ENCODE results near the gene IPCEF1.

Gene IPCEF1

GRCh38 chr6:154386848-154387717, 30.5 kb upstream of the IPCEF1 start:
- ChIA-PET POLR2A (no interaction called here), CTCF (interaction anchor here (0.8 kb wide), 1 partner anchor 1310 kb away, joined by 6 read pairs; no protein-coding TSS in a partner anchor)
- TF ChIP-seq L3MBTL2 (conservative IDR thresholded peaks at IDR 0.05) (no peak), FOXK2 (IDR thresholded peaks at IDR 0.05) (no peak), TARDBP (IDR thresholded peaks at IDR 0.05) (no peak), FOXM1 (IDR thresholded peaks at IDR 0.05; ENCODE audit: borderline replicate concordance) (no peak), ELF4 (IDR thresholded peaks at IDR 0.05) (no peak), NFRKB (IDR thresholded peaks at IDR 0.05) (no peak)
- DNase-seq (ENCODE audit: extremely low spot score) = no peak

GRCh38 chr6:154384191-154384590, 27.6 kb upstream of the IPCEF1 start:
- TF ChIP-seq ARNT (IDR thresholded peaks at IDR 0.05) = no peak
- TF ChIP-seq CTBP1 (IDR thresholded peaks at IDR 0.05; ENCODE audit: borderline replicate concordance) = no peak
- TF ChIP-seq SP1 (IDR thresholded peaks at IDR 0.05) = no peak
- no peak for TF ChIP-seq PKNOX1 (IDR thresholded peaks at IDR 0.05)
- TF ChIP-seq FOXA1 (IDR thresholded peaks at IDR 0.05) = no peak
- TF ChIP-seq FOXM1 (IDR thresholded peaks at IDR 0.05; ENCODE audit: borderline replicate concordance) = no peak
- no peak for TF ChIP-seq BHLHE40 (IDR thresholded peaks at IDR 0.05; ENCODE audit: borderline replicate concordance)
- no peak for DNase-seq (ENCODE audit: extremely low spot score)
- ChIA-PET POLR2A (no interaction called here), CTCF (interaction anchor here (0.6 kb wide), 1 partner anchor 895 kb away, joined by 3 read pairs; no protein-coding TSS in a partner anchor)

GRCh38 chr6:154383273-154383672, 26.7 kb upstream of the IPCEF1 start:
- no peak for TF ChIP-seq HDGF (IDR thresholded peaks at IDR 0.05; ENCODE audit: borderline replicate concordance)
- no peak for TF ChIP-seq FOXA1 (IDR thresholded peaks at IDR 0.05)
- TF ChIP-seq LEF1 (IDR thresholded peaks at IDR 0.05; ENCODE audit: borderline replicate concordance) = no peak
- TF ChIP-seq SUZ12 (IDR thresholded peaks at IDR 0.05) = no peak
- no peak for TF ChIP-seq ELF4 (IDR thresholded peaks at IDR 0.05)
- no peak for TF ChIP-seq NFRKB (IDR thresholded peaks at IDR 0.05)
- no peak for TF ChIP-seq TARDBP (IDR thresholded peaks at IDR 0.05)
- TF ChIP-seq SP1 (IDR thresholded peaks at IDR 0.05) = no peak
- TF ChIP-seq FOXM1 (IDR thresholded peaks at IDR 0.05; ENCODE audit: borderline replicate concordance) = no peak
- TF ChIP-seq FOXK2 (IDR thresholded peaks at IDR 0.05) = no peak
- TF ChIP-seq PKNOX1 (IDR thresholded peaks at IDR 0.05) = no peak
- TF ChIP-seq BHLHE40 (IDR thresholded peaks at IDR 0.05; ENCODE audit: borderline replicate concordance) = no peak
- DNase-seq (ENCODE audit: extremely low spot score) = no peak
- ChIA-PET POLR2A (no interaction called here), CTCF (no interaction called here)

GRCh38 chr6:154382740-154383139, 26.1 kb upstream of the IPCEF1 start:
- no peak for TF ChIP-seq FOXA1 (IDR thresholded peaks at IDR 0.05)
- no peak for TF ChIP-seq FOXM1 (IDR thresholded peaks at IDR 0.05; ENCODE audit: borderline replicate concordance)
- no peak for TF ChIP-seq ZNF384 (IDR thresholded peaks at IDR 0.05)
- no peak for TF ChIP-seq HDGF (IDR thresholded peaks at IDR 0.05; ENCODE audit: borderline replicate concordance)
- no peak for TF ChIP-seq LEF1 (IDR thresholded peaks at IDR 0.05; ENCODE audit: borderline replicate concordance)
- TF ChIP-seq ELF4 (IDR thresholded peaks at IDR 0.05) = no peak
- TF ChIP-seq TARDBP (IDR thresholded peaks at IDR 0.05) = no peak
- no peak for TF ChIP-seq NFRKB (IDR thresholded peaks at IDR 0.05)
- TF ChIP-seq SP1 (IDR thresholded peaks at IDR 0.05) = no peak
- TF ChIP-seq SUZ12 (IDR thresholded peaks at IDR 0.05) = no peak
- no peak for TF ChIP-seq CTBP1 (IDR thresholded peaks at IDR 0.05; ENCODE audit: borderline replicate concordance)
- no peak for TF ChIP-seq ARNT (IDR thresholded peaks at IDR 0.05)
- TF ChIP-seq L3MBTL2 (conservative IDR thresholded peaks at IDR 0.05) = no peak
- TF ChIP-seq BHLHE40 (IDR thresholded peaks at IDR 0.05; ENCODE audit: borderline replicate concordance) = no peak
- ChIA-PET POLR2A (no interaction called here), CTCF (no interaction called here)
- no peak for DNase-seq (ENCODE audit: extremely low spot score)

GRCh38 chr6:154381548-154381947, 24.9 kb upstream of the IPCEF1 start:
- no peak for DNase-seq (ENCODE audit: extremely low spot score)
- ChIA-PET CTCF (no interaction called here), POLR2A (no interaction called here)
- no peak for TF ChIP-seq BHLHE40 (IDR thresholded peaks at IDR 0.05; ENCODE audit: borderline replicate concordance)
- no peak for TF ChIP-seq L3MBTL2 (conservative IDR thresholded peaks at IDR 0.05)
- TF ChIP-seq HDGF (IDR thresholded peaks at IDR 0.05; ENCODE audit: borderline replicate concordance) = no peak
- TF ChIP-seq PKNOX1 (IDR thresholded peaks at IDR 0.05) = no peak
- no peak for TF ChIP-seq ZNF384 (IDR thresholded peaks at IDR 0.05)
- TF ChIP-seq FOXK2 (IDR thresholded peaks at IDR 0.05) = no peak
- TF ChIP-seq NFRKB (IDR thresholded peaks at IDR 0.05) = no peak
- TF ChIP-seq ARNT (IDR thresholded peaks at IDR 0.05) = no peak
- TF ChIP-seq LEF1 (IDR thresholded peaks at IDR 0.05; ENCODE audit: borderline replicate concordance) = no peak
- TF ChIP-seq ELF4 (IDR thresholded peaks at IDR 0.05) = no peak
- TF ChIP-seq FOXA1 (IDR thresholded peaks at IDR 0.05) = no peak
- no peak for TF ChIP-seq SP1 (IDR thresholded peaks at IDR 0.05)
- TF ChIP-seq SUZ12 (IDR thresholded peaks at IDR 0.05) = no peak
- no peak for TF ChIP-seq FOXM1 (IDR thresholded peaks at IDR 0.05; ENCODE audit: borderline replicate concordance)
- TF ChIP-seq CTBP1 (IDR thresholded peaks at IDR 0.05; ENCODE audit: borderline replicate concordance) = no peak
- TF ChIP-seq TARDBP (IDR thresholded peaks at IDR 0.05) = no peak

GRCh38 chr6:154380741-154381140, 24.1 kb upstream of the IPCEF1 start:
- DNase-seq (ENCODE audit: extremely low spot score) = no peak
- POLR2A ChIA-PET = no interaction called here
- TF ChIP-seq FOXA1 (IDR thresholded peaks at IDR 0.05) = no peak
- no peak for TF ChIP-seq LEF1 (IDR thresholded peaks at IDR 0.05; ENCODE audit: borderline replicate concordance)
- no peak for TF ChIP-seq NFRKB (IDR thresholded peaks at IDR 0.05)
- no peak for TF ChIP-seq BHLHE40 (IDR thresholded peaks at IDR 0.05; ENCODE audit: borderline replicate concordance)
- no peak for TF ChIP-seq CTBP1 (IDR thresholded peaks at IDR 0.05; ENCODE audit: borderline replicate concordance)
- no peak for TF ChIP-seq ARNT (IDR thresholded peaks at IDR 0.05)
- TF ChIP-seq ZNF384 (IDR thresholded peaks at IDR 0.05) = no peak
- CTCF ChIA-PET = no interaction called here
